Mesenteric fat pad (tissue), 1 donor: ENCODE data around the gene RXYLT1. TPM values are rescaled to one million over a fixed set of nuclear protein-coding genes. Genes with fewer than 3 reads are reported as not detected.

ENCODE experiments used
- DNase-seq: peaks from one replicate; pipeline ENCODE4 v3.0.0-alpha.2; 2020; ENCODE audit warnings: low spot score
- total RNA-seq: library from RNA; stranded (reverse); fragmentation: NEBNext Ultra II Directional; extraction: Animal tissue kit (Norgen Biotek cat#: 25700); gene quantifications from one replicate; pipeline ENCODE4 v1.2.1, GENCODE V29; 2021
- donor health status: DM: yes; HTN: yes; CAD: no.

RXYLT1 gene
- total RNA-seq, 1 donor from 2014 or later: 15.1 TPM

- no peak for DNase-seq
These were observed 63.6 kb downstream of the RXYLT1 start for GRCh38 chr12:63843254-63843720.

GRCh38 chr12:63843721-63844390 lies 64.1 kb downstream of the RXYLT1 start:
- DNase-seq: peak; percentile 97

- DNase-seq: no peak
These were observed 65.0 kb downstream of the RXYLT1 start, which contains the start of gene SRGAP1 for GRCh38 chr12:63844391-63845341. TSS of gene SRGAP1 (plus strand) at chr12:63844700. CDS start at chr12:63844817, 117 bp downstream.

GRCh38 chr12:63845726-63846125 lies 66.0 kb downstream of the RXYLT1 start:
- no peak for DNase-seq

GRCh38 chr12:63846238-63846967 lies 66.7 kb downstream of the RXYLT1 start:
- no peak for DNase-seq

GRCh38 chr12:63848450-63848849 lies 68.7 kb downstream of the RXYLT1 start:
- DNase-seq: no peak

GRCh38 chr12:63849106-63849620 lies 69.5 kb downstream of the RXYLT1 start:
- DNase-seq: no peak

- DNase-seq: no peak
These were observed 69.9 kb downstream of the RXYLT1 start for GRCh38 chr12:63849641-63850040.

- no peak for DNase-seq
These were observed 74.3 kb downstream of the RXYLT1 start for GRCh38 chr12:63853978-63854377.

- no peak for DNase-seq
These were observed 75.6 kb downstream of the RXYLT1 start for GRCh38 chr12:63855299-63855698.

- no peak for DNase-seq
These were observed 78.3 kb downstream of the RXYLT1 start for GRCh38 chr12:63857771-63858670.

Other genes starting within 250 kb of the RXYLT1 start
- 6.2 TPM for gene DPY19L2, start 111.4 kb upstream of the RXYLT1 start, total RNA-seq
- 20.5 TPM for gene SRGAP1, start 64.8 kb downstream of the RXYLT1 start, total RNA-seq